Naive thymus-derived CD4-positive, alpha-beta T cell (primary cell): ENCODE measurements around the gene SIGLEC11. TPM values are rescaled to one million over a fixed set of nuclear protein-coding genes. Genes with fewer than 3 reads are reported as not detected.
"Not testable (repeated sequence)": the region's sequence is repeated elsewhere in the genome, so short reads cannot be mapped to it uniquely, and the experiment has no call there.

Experiments
- ATAC-seq: fragments of 150-1000 bp; cut with Tn5 transposase; 2 replicates; pipeline ENCODE4 v1.10.0; 2021; ENCODE audit warnings: mild to moderate bottlenecking, moderate library complexity
- CTCF ChIA-PET: fragments of 350-600 bp; sonication (Branson Sonifier 250); formaldehyde crosslinking; loops from one replicate; lab custom pipeline; 2021; ENCODE audit warnings: antibody characterized with exemption; lab: Charles Lee
- POLR2A ChIA-PET: fragments of 350-600 bp; sonication (Branson Sonifier 250); formaldehyde crosslinking; loops from one replicate; lab custom pipeline; 2021; ENCODE audit warnings: antibody characterized with exemption, inconsistent platforms; lab: Charles Lee
- DNase-seq, 9 donors: peaks; one replicate each; pipeline versions ENCODE4 v3.0.0 to v3.0.0-alpha.2; 2020 to 2022; ENCODE audit warnings: mixed read lengths in 1 of 9
- H3K27ac ChIP-seq: one replicate; pipeline ENCODE4 v1.7.0; 2013; ENCODE audit warnings: mild to moderate bottlenecking, low read depth, low read length, moderate library complexity
- H3K27me3 ChIP-seq, 2 donors: one replicate each; pipeline ENCODE4 v1.7.0; 2013; ENCODE audit warnings: low read length in 2 of 2, mild to moderate bottlenecking in 2 of 2, moderate library complexity in 2 of 2; ENCODE audit not compliant: control insufficient read depth in 2 of 2, insufficient read depth in 2 of 2
- H3K36me3 ChIP-seq, 3 experiments: 1 replicate in 2 of 3; 2 replicates in 1 of 3; pipeline ENCODE4 v1.7.0; 2013; ENCODE audit warnings: low read length in 3 of 3, mild to moderate bottlenecking in 3 of 3, moderate library complexity in 1 of 3; ENCODE audit not compliant: insufficient read depth in 3 of 3, control insufficient read depth in 2 of 3
- H3K4me1 ChIP-seq, 2 donors: one replicate each; pipeline ENCODE4 v1.7.0; 2013; ENCODE audit warnings: low read length in 2 of 2, mild to moderate bottlenecking in 2 of 2, moderate library complexity in 1 of 2; ENCODE audit not compliant: control insufficient read depth in 2 of 2, insufficient read depth in 2 of 2
- H3K4me3 ChIP-seq: 2 replicates; pipeline ENCODE4 v1.7.0; 2013; ENCODE audit warnings: mild to moderate bottlenecking, low read length
- H3K9me3 ChIP-seq, 3 experiments: 1 replicate in 2 of 3; 2 replicates in 1 of 3; pipeline ENCODE4 v1.7.0; 2013; ENCODE audit warnings: low read length in 3 of 3; ENCODE audit not compliant: control insufficient read depth in 2 of 3
- H3K27ac Mint-ChIP-seq, 9 donors: one replicate each; pipeline ENCODE4 v1.8.0; 2020 to 2022; ENCODE audit warnings: mixed read lengths in 9 of 9, mild to moderate bottlenecking in 8 of 9, moderate library complexity in 5 of 9, inconsistent platforms in 2 of 9
- H3K27me3 Mint-ChIP-seq, 5 donors: one replicate each; pipeline ENCODE4 v1.8.0; 2021 to 2022; ENCODE audit warnings: mixed read lengths in 5 of 5, mild to moderate bottlenecking in 1 of 5
- H3K36me3 Mint-ChIP-seq, 5 donors: one replicate each; pipeline ENCODE4 v1.8.0; 2020 to 2022; ENCODE audit warnings: mixed read lengths in 5 of 5, mild to moderate bottlenecking in 3 of 5, inconsistent platforms in 1 of 5
- H3K4me1 Mint-ChIP-seq, 7 donors: one replicate each; pipeline ENCODE4 v1.8.0; 2020 to 2022; ENCODE audit warnings: mixed read lengths in 7 of 7, mild to moderate bottlenecking in 3 of 7, inconsistent platforms in 1 of 7
- H3K4me3 Mint-ChIP-seq, 10 donors: one replicate each; pipeline ENCODE4 v1.8.0; 2020 to 2022; ENCODE audit warnings: mild to moderate bottlenecking in 10 of 10, mixed read lengths in 10 of 10, moderate library complexity in 6 of 10, inconsistent platforms in 2 of 10
- H3K9me3 Mint-ChIP-seq, 11 donors: one replicate each; pipeline ENCODE4 v1.8.0; 2020 to 2022; ENCODE audit warnings: mixed read lengths in 11 of 11, mild to moderate bottlenecking in 4 of 11, inconsistent platforms in 1 of 11, moderate library complexity in 1 of 11
- intact Hi-C, 2 donors: fragments of 100-400 bp; cut with micrococcal nuclease; formaldehyde crosslinking; loops; one replicate each; pipeline ENCODE4 v1.15.1; 2023
- polyA plus RNA-seq, 2 donors: library from polyadenylated mRNA; unstranded; fragments of 300-500 nt; fragmentation: Illumina TruSeq; gene quantifications; one replicate each; pipeline ENCODE4 v1.2.3, GENCODE V29; 2021
- total RNA-seq, 6 experiments: library from RNA in 5 of 6; stranded (reverse) in 5 of 6; gene quantifications; 1 replicate in 5 of 6; 2 replicates in 1 of 6; pipeline ENCODE4 v1.2.3 and lab custom pipeline; 2021 to 2026

The SIGLEC11 gene
- total and polyA plus RNA-seq, 7 experiments from 2014 or later, result 0.14 to 1.3 (median 0.39) TPM; not detected in 3

DNA sequence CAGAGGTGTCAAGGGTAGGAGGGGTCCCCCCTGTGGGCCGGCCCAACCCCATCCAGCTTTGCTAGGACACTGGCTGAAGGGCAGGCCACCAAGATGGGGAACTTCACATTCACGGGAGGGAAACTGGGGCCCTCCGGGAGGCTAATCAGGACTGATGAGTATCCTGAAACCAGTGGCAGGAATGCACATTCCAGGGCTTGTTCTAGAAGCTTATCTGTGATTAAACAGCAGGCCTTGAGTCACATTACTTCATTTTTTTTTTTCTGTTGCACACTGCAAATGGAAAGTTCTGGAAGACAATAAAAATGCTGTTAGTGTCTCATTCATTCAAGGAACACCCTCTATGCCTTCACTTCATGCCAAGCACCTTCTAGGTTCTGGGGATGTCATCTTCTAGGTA lies 15.5 kb upstream of the SIGLEC11 start:
- DNase-seq (no peak), ATAC-seq (no peak)
- POLR2A ChIA-PET, result no interaction called here
- Mint-ChIP-seq H3K27ac (peak overlapping the region in 1 of 9 donors; percentile 22), H3K27me3 (no peaks in the 10 kb centered on the region), H3K36me3 (peaks cover 4 to 42% (median 7%) of the 10 kb centered on the region in 5 donors), H3K4me1 (peaks cover 0 to 9% (median 5%) of the 10 kb centered on the region in 7 donors), H3K4me3 (no peak overlapping the region), H3K9me3 (peaks cover 0 to 2% (median 0%) of the 10 kb centered on the region in 11 donors)
- Histone ChIP-seq H3K27me3 (no peaks in the 10 kb centered on the region), H3K4me3 (no peak overlapping the region), H3K9me3 (no peaks in the 10 kb centered on the region), H3K27ac (no peak overlapping the region), H3K4me1 (no peaks in the 10 kb centered on the region), H3K36me3 (peaks cover 6 to 50% (median 7%) of the 10 kb centered on the region in 3 experiments)
- CTCF ChIA-PET, result no interaction called here
- intact Hi-C loops, result no loop called here

DNA sequence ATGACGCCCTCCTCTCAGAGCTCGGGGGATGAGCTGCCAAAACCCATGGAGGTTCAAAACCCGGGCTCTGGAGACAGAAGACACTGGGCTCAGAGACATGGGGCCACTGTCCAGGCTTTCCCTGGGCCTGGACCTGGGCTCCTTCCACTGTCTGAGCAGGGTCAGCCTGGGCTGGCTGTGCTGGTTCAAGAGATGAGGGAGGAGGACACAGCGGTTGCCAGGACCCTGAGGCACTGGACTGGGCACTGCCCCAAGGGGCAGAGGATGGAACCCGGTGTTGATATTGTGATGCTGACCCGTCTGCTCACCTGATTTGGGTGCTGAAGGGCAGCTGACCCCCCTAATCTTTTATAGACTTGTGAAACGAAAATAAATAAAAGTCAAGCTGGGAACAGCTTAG lies 14.1 kb upstream of the SIGLEC11 start:
- no peak overlapping the region for H3K4me3 ChIP-seq
- no peak overlapping the region for H3K4me3 Mint-ChIP-seq
- ChIA-PET POLR2A (no interaction called here), CTCF (no interaction called here)
- H3K36me3 Mint-ChIP-seq, result peaks cover 2 to 33% (median 7%) of the 10 kb centered on the region in 5 donors
- no peaks in the 10 kb centered on the region for H3K9me3 ChIP-seq
- H3K4me1 ChIP-seq, result no peaks in the 10 kb centered on the region
- H3K36me3 ChIP-seq, result peaks cover 6 to 49% (median 7%) of the 10 kb centered on the region in 3 experiments
- intact Hi-C loops, result no loop called here
- H3K9me3 Mint-ChIP-seq, result peaks cover 0 to 2% (median 0%) of the 10 kb centered on the region in 11 donors
- no peak for DNase-seq
- H3K4me1 Mint-ChIP-seq, result peaks cover 0 to 9% (median 5%) of the 10 kb centered on the region in 7 donors
- H3K27me3 Mint-ChIP-seq, result no peaks in the 10 kb centered on the region
- H3K27ac Mint-ChIP-seq, result peak overlapping the region in 1 of 9 donors; percentile 3
- H3K27ac ChIP-seq, result no peak overlapping the region
- no peak for ATAC-seq
- H3K27me3 ChIP-seq, result no peaks in the 10 kb centered on the region

DNA sequence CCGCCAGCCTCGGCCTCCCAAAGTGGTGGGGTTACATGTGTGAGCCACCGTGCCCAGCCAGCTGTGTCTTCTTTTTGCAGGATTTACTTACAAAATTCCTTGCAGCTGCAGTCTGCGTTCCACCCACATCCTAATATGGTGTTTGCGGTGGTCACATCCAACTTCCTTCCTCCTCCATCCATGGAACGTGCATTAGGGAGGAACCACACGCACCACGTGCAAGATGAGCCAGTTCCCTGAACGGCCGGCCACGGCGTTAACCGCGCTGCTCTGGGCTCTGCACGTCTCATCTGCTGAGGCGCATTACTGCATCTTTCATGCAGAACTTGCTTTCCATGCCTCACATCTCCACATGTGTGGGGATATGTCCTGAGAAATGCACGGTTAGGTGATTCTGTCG lies 13.0 kb upstream of the SIGLEC11 start:
- no peak overlapping the region for H3K4me3 Mint-ChIP-seq
- peaks cover 3 to 43% (median 7%) of the 10 kb centered on the region in 3 experiments for H3K36me3 ChIP-seq
- H3K9me3 Mint-ChIP-seq, result peaks cover 0 to 2% (median 0%) of the 10 kb centered on the region in 11 donors
- H3K27me3 ChIP-seq, result no peaks in the 10 kb centered on the region
- H3K27ac Mint-ChIP-seq, result peak overlapping the region in 1 of 9 donors; percentile 28
- H3K4me1 ChIP-seq, result no peaks in the 10 kb centered on the region
- no peak overlapping the region for H3K4me3 ChIP-seq
- ATAC-seq (no peak), DNase-seq (no peak)
- H3K27ac ChIP-seq, result no peak overlapping the region
- ChIA-PET POLR2A (no interaction called here), CTCF (no interaction called here)
- no peaks in the 10 kb centered on the region for H3K9me3 ChIP-seq
- H3K4me1 Mint-ChIP-seq, result peaks cover 0 to 9% (median 5%) of the 10 kb centered on the region in 7 donors
- H3K27me3 Mint-ChIP-seq, result peaks cover 0 to 2% (median 0%) of the 10 kb centered on the region in 5 donors
- intact Hi-C loops, result no loop called here
- peaks cover 2 to 31% (median 7%) of the 10 kb centered on the region in 5 donors for H3K36me3 Mint-ChIP-seq

DNA sequence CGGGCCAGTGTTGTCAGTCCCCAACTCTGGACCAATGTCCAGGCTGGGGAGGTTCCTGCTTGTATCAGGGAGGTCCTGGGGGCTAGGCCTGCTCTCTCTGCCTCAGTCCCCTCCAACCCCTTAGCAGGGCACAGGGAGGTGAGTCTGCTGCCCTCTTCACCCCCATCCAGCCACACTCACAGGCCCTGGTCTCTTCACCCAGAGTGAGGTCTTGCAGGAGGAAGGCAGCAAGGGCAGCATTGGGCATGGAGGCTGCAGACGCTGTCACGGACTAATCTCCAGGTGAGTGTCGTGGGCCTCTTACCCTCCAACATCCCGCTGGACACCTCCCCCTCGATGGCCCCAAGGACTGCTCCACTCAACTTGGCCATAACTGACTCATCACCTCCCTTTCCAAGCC lies 11.9 kb upstream of the SIGLEC11 start:
- CTCF ChIA-PET, result no interaction called here
- DNase-seq (no peak), ATAC-seq (no peak)
- no peaks in the 10 kb centered on the region for H3K4me1 ChIP-seq
- POLR2A ChIA-PET, result no interaction called here
- peaks cover 3 to 32% (median 7%) of the 10 kb centered on the region in 3 experiments for H3K36me3 ChIP-seq
- peaks cover 2 to 29% (median 7%) of the 10 kb centered on the region in 5 donors for H3K36me3 Mint-ChIP-seq
- intact Hi-C loops, result no loop called here
- H3K27me3 Mint-ChIP-seq, result peaks cover 0 to 9% (median 0%) of the 10 kb centered on the region in 5 donors
- no peak overlapping the region for H3K4me3 Mint-ChIP-seq
- H3K27ac Mint-ChIP-seq, result peak overlapping the region in 1 of 9 donors; percentile 42
- H3K4me1 Mint-ChIP-seq, result peaks cover 0 to 9% (median 5%) of the 10 kb centered on the region in 7 donors
- no peak overlapping the region for H3K27ac ChIP-seq
- no peaks in the 10 kb centered on the region for H3K27me3 ChIP-seq
- no peaks in the 10 kb centered on the region for H3K9me3 ChIP-seq
- peaks cover 0 to 2% (median 0%) of the 10 kb centered on the region in 11 donors for H3K9me3 Mint-ChIP-seq
- no peak overlapping the region for H3K4me3 ChIP-seq

DNA sequence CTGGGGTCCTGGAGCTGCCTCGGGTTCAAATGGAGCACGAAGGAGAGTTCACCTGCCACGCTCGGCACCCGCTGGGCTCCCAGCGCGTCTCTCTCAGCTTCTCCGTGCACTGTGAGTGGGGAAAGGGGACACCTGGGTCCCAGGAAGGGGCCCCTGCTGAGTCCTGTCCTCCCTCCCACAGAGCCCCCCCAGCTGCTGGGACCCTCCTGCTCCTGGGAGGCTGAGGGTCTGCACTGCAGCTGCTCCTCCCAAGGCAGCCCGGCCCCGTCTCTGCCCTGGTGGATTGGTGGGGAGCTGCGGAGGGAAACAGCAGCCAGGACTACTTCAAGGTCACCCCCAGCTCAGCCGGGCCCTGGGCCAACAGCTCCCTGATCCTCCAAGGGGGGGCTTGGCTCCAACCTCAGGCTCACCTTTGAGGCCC lies 11.0 kb upstream of the SIGLEC11 start:
- ChIA-PET POLR2A (no interaction called here), CTCF (no interaction called here)
- H3K27me3 ChIP-seq, result no peaks in the 10 kb centered on the region
- Mint-ChIP-seq H3K4me1 (peaks cover 0 to 9% (median 5%) of the 10 kb centered on the region in 7 donors), H3K9me3 (peaks cover 0 to 2% (median 0%) of the 10 kb centered on the region in 11 donors), H3K27me3 (peaks cover 0 to 9% (median 0%) of the 10 kb centered on the region in 5 donors), H3K36me3 (peaks cover 2 to 21% (median 5%) of the 10 kb centered on the region in 5 donors), H3K4me3 (no peak overlapping the region), H3K27ac (no peak overlapping the region)
- no peaks in the 10 kb centered on the region for H3K4me1 ChIP-seq
- peaks cover 3 to 23% (median 7%) of the 10 kb centered on the region in 3 experiments for H3K36me3 ChIP-seq
- DNase-seq (no peak), ATAC-seq (no peak)
- no peaks in the 10 kb centered on the region for H3K9me3 ChIP-seq
- intact Hi-C loops, result no loop called here
- no peak overlapping the region for H3K4me3 ChIP-seq
- H3K27ac ChIP-seq, result no peak overlapping the region

DNA sequence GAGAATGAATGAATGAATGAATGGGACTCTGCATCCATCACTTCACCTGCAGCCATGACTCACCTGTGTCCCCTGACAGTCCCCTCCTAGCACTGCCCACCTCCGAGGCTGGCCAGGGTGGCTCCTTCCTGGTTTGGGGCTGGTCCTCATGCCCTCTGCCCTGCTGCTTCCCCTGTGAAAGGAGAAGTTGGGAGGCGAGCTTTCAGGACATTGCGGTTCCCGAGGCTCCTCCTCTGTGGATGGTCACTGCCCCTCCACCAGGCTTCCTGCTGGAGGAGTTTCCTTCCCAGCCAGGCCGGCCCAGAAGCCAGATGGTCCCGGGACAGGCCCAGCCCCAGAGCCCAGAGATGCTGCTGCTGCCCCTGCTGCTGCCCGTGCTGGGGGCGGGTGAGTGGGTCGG lies 8.4 kb upstream of the SIGLEC11 start:
- not testable (repeated sequence) for H3K27ac ChIP-seq, H3K4me3 ChIP-seq

More for the DNA sequence above, 8.4 kb upstream of the SIGLEC11 start:
- DNase-seq, intact Hi-C loops, H3K27ac Mint-ChIP-seq, H3K9me3 ChIP-seq, H3K27me3 ChIP-seq, H3K36me3 Mint-ChIP-seq, H3K36me3 ChIP-seq, H3K9me3 Mint-ChIP-seq, CTCF ChIA-PET, H3K4me1 ChIP-seq, H3K4me3 Mint-ChIP-seq: not testable (repeated sequence)
- ATAC-seq, result peak; percentile 66
- H3K4me1 Mint-ChIP-seq, result peaks cover 0 to 11% (median 5%) of the 10 kb centered on the region in 7 donors
- peaks cover 0 to 18% (median 10%) of the 10 kb centered on the region in 5 donors for H3K27me3 Mint-ChIP-seq
- POLR2A ChIA-PET, result interaction anchor here (0.8 kb wide), 1 partner anchor 26 kb away, joined by 5 read pairs; no protein-coding TSS in a partner anchor
